ENCODE results near the gene ZNF862. TPM values are rescaled to one million over a fixed set of nuclear protein-coding genes. Genes with fewer than 3 reads are reported as not detected.

The ZNF862 gene
- total and polyA plus RNA-seq, 2 donors (not counting 3 experiments of a cell fraction or from before 2014, with no cell fraction given) = 10.8 to 14.7 TPM

DNA sequence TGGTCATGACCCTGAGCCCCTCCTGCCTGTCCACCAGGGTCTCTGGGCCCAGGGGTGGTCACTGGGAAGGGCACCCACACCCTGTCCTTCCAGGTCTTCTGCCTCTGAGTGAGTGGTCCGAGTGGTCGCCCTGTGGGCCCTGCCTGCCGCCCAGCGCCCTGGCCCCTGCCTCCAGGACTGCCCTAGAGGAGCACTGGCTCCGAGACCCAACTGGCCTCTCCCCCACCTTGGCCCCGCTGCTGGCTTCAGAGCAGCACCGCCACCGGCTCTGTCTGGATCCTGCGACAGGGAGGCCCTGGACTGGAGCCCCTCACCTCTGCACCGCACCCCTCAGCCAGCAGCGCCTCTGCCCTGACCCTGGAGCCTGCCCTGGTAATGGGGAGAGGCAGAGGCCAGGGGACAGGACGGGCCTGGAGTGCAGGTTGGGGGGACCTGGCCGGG is 13.9 kb upstream of the ZNF862 start:
- Histone ChIP-seq H3K4me2 (ENCODE audit: insufficient read depth, low read length) (no peak overlapping the region), H2AFZ (ENCODE audit: low read depth, low read length) (no peak overlapping the region), H3K27ac (ENCODE audit: insufficient read depth, low read depth, low read length) (no peak overlapping the region), H4K20me1 (replicated peaks; ENCODE audit: control insufficient read depth, extremely low read depth, insufficient read depth, low read length) (no peaks in the 10 kb centered on the region), H3K27me3 (ENCODE audit: control insufficient read depth in 2 of 2, insufficient read depth in 2 of 2, low read length in 2 of 2) (no peaks in the 10 kb centered on the region), H3K4me1 (ENCODE audit: control insufficient read depth, extremely low read depth, insufficient read depth, low read length) (no peaks in the 10 kb centered on the region), H3K4me3 (replicated peaks in 1 of 3; ENCODE audit: insufficient read depth in 1 of 3, low read depth in 1 of 3, low read length in 3 of 3) (no peak overlapping the region), H3K9ac (replicated peaks; ENCODE audit: extremely low read depth, insufficient read depth, low read length) (no peak overlapping the region), H3K9me1 (replicated peaks; ENCODE audit: control insufficient read depth, extremely low read depth, insufficient read depth, low read length) (no peaks in the 10 kb centered on the region), H3K79me2 (ENCODE audit: control insufficient read depth, insufficient read depth, low read length) (no peaks in the 10 kb centered on the region), H3K9me3 (replicated peaks; ENCODE audit: control insufficient read depth, insufficient read depth, low read length) (no peaks in the 10 kb centered on the region), H3K36me3 (ENCODE audit: control insufficient read depth in 2 of 2, extremely low read depth in 1 of 2, insufficient read depth in 2 of 2, low read length in 2 of 2) (no peaks in the 10 kb centered on the region)
- dilution Hi-C loops (cut with MboI; ENCODE audit: extremely low pct_ligation_motif_present, low sequenced_read_pairs) (no loop called here), intact Hi-C loops (cut with micrococcal nuclease) (no loop called here)
- FAIRE-seq (no peak), DNase-seq (ENCODE audit: low read depth, low spot score) (no peak)
- BruUV-seq (replicated peaks) = no TSS peak
- POLR2A ChIA-PET = no interaction called here
- TF ChIP-seq MYC (IDR thresholded peaks at IDR 0.05; ENCODE audit: low read depth, low read length) (no peak), POLR2A (IDR thresholded peaks at IDR 0.05; ENCODE audit: low read depth, low read length) (no peak), JUN (IDR thresholded peaks at IDR 0.05; ENCODE audit: borderline replicate concordance, insufficient read depth, insufficient read length, low read depth) (no peak), POLR2AphosphoS5 (IDR thresholded peaks at IDR 0.05; ENCODE audit: insufficient read depth, low read depth, low read length) (no peak), GATA2 (IDR thresholded peaks at IDR 0.05; ENCODE audit: insufficient read depth, insufficient read length, low read depth, low read length) (no peak), FOS (IDR thresholded peaks at IDR 0.05; ENCODE audit: borderline replicate concordance, insufficient read depth, low read length) (no peak), EZH2 (IDR thresholded peaks at IDR 0.05; ENCODE audit: borderline replicate concordance, low read depth, low read length, severe bottlenecking) (no peak)
- TF ChIP-seq, protein P1, sequence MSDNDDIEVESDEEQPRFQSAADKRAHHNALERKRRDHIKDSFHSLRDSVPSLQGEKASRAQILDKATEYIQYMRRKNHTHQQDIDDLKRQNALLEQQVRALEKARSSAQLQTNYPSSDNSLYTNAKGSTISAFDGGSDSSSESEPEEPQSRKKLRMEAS (IDR thresholded peaks at IDR 0.05; ENCODE audit: insufficient read depth, insufficient read length) = no peak
- TF ChIP-seq, protein P2, sequence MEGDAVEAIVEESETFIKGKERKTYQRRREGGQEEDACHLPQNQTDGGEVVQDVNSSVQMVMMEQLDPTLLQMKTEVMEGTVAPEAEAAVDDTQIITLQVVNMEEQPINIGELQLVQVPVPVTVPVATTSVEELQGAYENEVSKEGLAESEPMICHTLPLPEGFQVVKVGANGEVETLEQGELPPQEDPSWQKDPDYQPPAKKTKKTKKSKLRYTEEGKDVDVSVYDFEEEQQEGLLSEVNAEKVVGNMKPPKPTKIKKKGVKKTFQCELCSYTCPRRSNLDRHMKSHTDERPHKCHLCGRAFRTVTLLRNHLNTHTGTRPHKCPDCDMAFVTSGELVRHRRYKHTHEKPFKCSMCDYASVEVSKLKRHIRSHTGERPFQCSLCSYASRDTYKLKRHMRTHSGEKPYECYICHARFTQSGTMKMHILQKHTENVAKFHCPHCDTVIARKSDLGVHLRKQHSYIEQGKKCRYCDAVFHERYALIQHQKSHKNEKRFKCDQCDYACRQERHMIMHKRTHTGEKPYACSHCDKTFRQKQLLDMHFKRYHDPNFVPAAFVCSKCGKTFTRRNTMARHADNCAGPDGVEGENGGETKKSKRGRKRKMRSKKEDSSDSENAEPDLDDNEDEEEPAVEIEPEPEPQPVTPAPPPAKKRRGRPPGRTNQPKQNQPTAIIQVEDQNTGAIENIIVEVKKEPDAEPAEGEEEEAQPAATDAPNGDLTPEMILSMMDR (IDR thresholded peaks at IDR 0.05; ENCODE audit: extremely low read depth in 1 of 2, insufficient read depth in 1 of 2, low read depth in 1 of 2, low read length in 2 of 2) = no peak
- CTCF ChIA-PET = no interaction called here

Data from endothelial cell of umbilical vein (primary cell).